Hepatocyte (in vitro differentiated cells): ENCODE measurements around the gene NAA20. TPM values are rescaled to one million over a fixed set of nuclear protein-coding genes. Genes with fewer than 3 reads are reported as not detected.

Source experiments
- DNase-seq: peaks from one replicate; pipeline ENCODE4 v3.0.0-alpha.2; 2016; ENCODE audit warnings: low spot score
- H2AFZ ChIP-seq: fragments of 200-600 bp; sonication (generic); 2 replicates; pipeline ENCODE4 v1.6.0; 2016; ENCODE audit warnings: antibody characterized with exemption, mild to moderate bottlenecking
- H3K27ac ChIP-seq: fragments of 200-600 bp; sonication (generic); 2 replicates; pipeline ENCODE4 v1.5.1; 2016; ENCODE audit warnings: mild to moderate bottlenecking
- H3K27me3 ChIP-seq: fragments of 200-600 bp; sonication (generic); 2 replicates; pipeline ENCODE4 v1.6.1; 2016
- H3K36me3 ChIP-seq: fragments of 200-600 bp; sonication (generic); replicated peaks from 2 replicates; pipeline ENCODE4 v1.5.1; 2016; ENCODE audit warnings: low read depth; ENCODE audit not compliant: insufficient read depth
- H3K4me1 ChIP-seq: fragments of 200-600 bp; sonication (generic); 2 replicates; pipeline ENCODE4 v1.5.1; 2016; ENCODE audit warnings: mild to moderate bottlenecking, moderate library complexity; ENCODE audit not compliant: insufficient read depth
- H3K4me2 ChIP-seq: fragments of 200-600 bp; sonication (generic); 2 replicates; pipeline ENCODE4 v1.6.0; 2016
- H3K4me3 ChIP-seq: fragments of 200-600 bp; sonication (generic); 2 replicates; pipeline ENCODE4 v1.5.1; 2016; ENCODE audit warnings: mild to moderate bottlenecking
- H3K79me2 ChIP-seq: fragments of 200-600 bp; sonication (generic); 2 replicates; pipeline ENCODE4 v1.6.0; 2017; ENCODE audit warnings: mild to moderate bottlenecking
- H3K9me2 ChIP-seq: fragments of 200-600 bp; sonication (generic); replicated peaks from 2 replicates; pipeline ENCODE4 v1.6.0; 2017; ENCODE audit warnings: mild to moderate bottlenecking; ENCODE audit not compliant: insufficient read depth
- H3K9me3 ChIP-seq: fragments of 200-600 bp; sonication (generic); 2 replicates; pipeline ENCODE4 v1.5.1; 2016; ENCODE audit warnings: low read depth, mild to moderate bottlenecking
- H4K20me1 ChIP-seq: fragments of 200-600 bp; sonication (generic); 2 replicates; pipeline ENCODE4 v1.6.0; 2016; ENCODE audit warnings: mild to moderate bottlenecking; ENCODE audit not compliant: insufficient read depth, poor library complexity, severe bottlenecking
- EZH2 ChIP-seq: fragments of 200-600 bp; sonication (generic); IDR thresholded peaks from 2 replicates; pipeline ENCODE4 v1.6.1; 2016; ENCODE audit warnings: antibody characterized with exemption, mild to moderate bottlenecking, borderline replicate concordance
- EZH2phosphoT487 ChIP-seq: fragments of 200-600 bp; sonication (generic); IDR thresholded peaks from one replicate; pipeline ENCODE4 v1.6.1; 2018; ENCODE audit warnings: antibody characterized with exemption, mild to moderate bottlenecking, low read depth, moderate library complexity; ENCODE audit not compliant: unreplicated experiment, severe bottlenecking
- WGBS: methylation state at CpG from one replicate; pipeline ENCODE4 v1.1.6; 2016; ENCODE audit warnings: low lambda C conversion rate; ENCODE audit errors: missing lambda C conversion rate; 5-methylcytosine and 5-hydroxymethylcytosine counted together
- polyA plus RNA-seq: library from polyadenylated mRNA; unstranded; fragments of >200 nt; fragmentation: Nextera tagmentation; extraction: Ambion mirVana; gene quantifications from 2 replicates; pipeline ENCODE4 v1.2.1, GENCODE V29; 2016
- total RNA-seq: library from RNA; depleted of rRNA; stranded (reverse); fragments of >200 nt; gene quantifications from 2 replicates; pipeline ENCODE4 v1.2.3, GENCODE V29; 2014
- TF ChIP-seq, protein P1 (sequence below): fragments of 200-600 bp; sonication (generic); IDR thresholded peaks from 2 replicates; pipeline ENCODE4 v1.5.1; 2016; ENCODE audit warnings: antibody characterized with exemption, mild to moderate bottlenecking; ENCODE audit not compliant: poor library complexity

Gene NAA20
- total and polyA plus RNA-seq, 2 experiments from 2014 or later: 66.1 to 126 TPM

DNA sequence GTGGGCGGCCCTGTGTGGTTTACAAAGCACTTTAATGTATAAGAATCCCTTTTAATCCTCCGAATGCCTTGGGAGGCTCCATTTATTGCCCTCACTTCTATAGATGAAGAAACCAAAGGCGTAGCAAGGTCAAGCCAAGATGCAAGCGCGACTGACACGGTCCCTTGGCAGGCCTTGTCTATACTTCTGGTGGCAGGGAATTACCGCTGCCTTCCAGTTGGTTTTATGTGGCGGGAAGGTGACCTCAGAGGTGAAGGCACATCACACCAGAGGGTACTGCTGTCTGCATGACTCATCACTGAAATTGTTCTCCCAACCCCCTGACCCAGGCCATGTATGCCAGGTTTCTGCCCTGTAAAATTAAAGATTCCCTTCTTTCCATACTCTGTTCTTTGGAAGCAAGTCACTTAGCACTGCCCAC is 36.1 kb upstream of the NAA20 start:
- H3K36me3 ChIP-seq: no peaks in the 10 kb centered on the region
- H3K79me2 ChIP-seq: peaks cover 96% of the 10 kb centered on the region
- H3K4me2 ChIP-seq: no peak overlapping the region
- no peak overlapping the region for H3K4me3 ChIP-seq
- no peaks in the 10 kb centered on the region for H4K20me1 ChIP-seq
- H3K9me3 ChIP-seq: no peaks in the 10 kb centered on the region
- TF ChIP-seq, protein P1, sequence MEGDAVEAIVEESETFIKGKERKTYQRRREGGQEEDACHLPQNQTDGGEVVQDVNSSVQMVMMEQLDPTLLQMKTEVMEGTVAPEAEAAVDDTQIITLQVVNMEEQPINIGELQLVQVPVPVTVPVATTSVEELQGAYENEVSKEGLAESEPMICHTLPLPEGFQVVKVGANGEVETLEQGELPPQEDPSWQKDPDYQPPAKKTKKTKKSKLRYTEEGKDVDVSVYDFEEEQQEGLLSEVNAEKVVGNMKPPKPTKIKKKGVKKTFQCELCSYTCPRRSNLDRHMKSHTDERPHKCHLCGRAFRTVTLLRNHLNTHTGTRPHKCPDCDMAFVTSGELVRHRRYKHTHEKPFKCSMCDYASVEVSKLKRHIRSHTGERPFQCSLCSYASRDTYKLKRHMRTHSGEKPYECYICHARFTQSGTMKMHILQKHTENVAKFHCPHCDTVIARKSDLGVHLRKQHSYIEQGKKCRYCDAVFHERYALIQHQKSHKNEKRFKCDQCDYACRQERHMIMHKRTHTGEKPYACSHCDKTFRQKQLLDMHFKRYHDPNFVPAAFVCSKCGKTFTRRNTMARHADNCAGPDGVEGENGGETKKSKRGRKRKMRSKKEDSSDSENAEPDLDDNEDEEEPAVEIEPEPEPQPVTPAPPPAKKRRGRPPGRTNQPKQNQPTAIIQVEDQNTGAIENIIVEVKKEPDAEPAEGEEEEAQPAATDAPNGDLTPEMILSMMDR: no peak
- TF ChIP-seq EZH2 (no peak), EZH2phosphoT487 (no peak)
- H2AFZ ChIP-seq: no peak overlapping the region
- peak overlapping the region; percentile 38 for H3K27ac ChIP-seq
- no peaks in the 10 kb centered on the region for H3K27me3 ChIP-seq
- H3K4me1 ChIP-seq: peaks cover 16% of the 10 kb centered on the region
- DNase-seq: no peak
- H3K9me2 ChIP-seq: no peaks in the 10 kb centered on the region
- WGBS: 69% methylated on average over 8 of the region's 8 CpGs

DNA sequence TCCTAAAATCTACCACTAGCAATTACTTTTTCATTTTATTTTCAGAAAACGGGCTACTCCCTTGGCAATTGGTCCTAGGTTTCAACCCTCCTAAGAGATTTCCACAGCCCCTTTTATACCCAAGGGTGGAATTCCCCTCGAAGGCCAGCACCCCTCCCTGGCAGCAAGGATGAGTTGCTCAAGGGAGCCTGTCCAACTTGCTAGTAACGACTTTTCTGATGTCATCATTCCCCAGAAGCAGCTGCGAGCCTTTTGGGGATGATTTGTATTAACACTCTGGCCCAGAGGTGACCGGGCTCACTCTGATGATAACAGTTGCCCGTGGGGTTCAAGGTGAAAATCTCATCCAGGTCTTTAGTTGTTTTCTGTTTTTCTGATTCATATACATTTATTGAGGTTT is 30.7 kb upstream of the NAA20 start:
- TF ChIP-seq EZH2phosphoT487 (no peak), EZH2 (no peak)
- TF ChIP-seq, protein P1: no peak
- Histone ChIP-seq H3K4me1 (peaks cover 5% of the 10 kb centered on the region), H3K79me2 (peaks cover 96% of the 10 kb centered on the region), H3K9me2 (no peaks in the 10 kb centered on the region), H2AFZ (no peak overlapping the region), H3K4me2 (no peak overlapping the region), H3K36me3 (no peaks in the 10 kb centered on the region), H3K27ac (no peak overlapping the region), H4K20me1 (peaks cover 6% of the 10 kb centered on the region), H3K9me3 (no peaks in the 10 kb centered on the region), H3K27me3 (no peaks in the 10 kb centered on the region), H3K4me3 (no peak overlapping the region)
- DNase-seq: no peak
- whole genome bisulfite sequencing: 66% methylated on average over 6 of the region's 6 CpGs

DNA sequence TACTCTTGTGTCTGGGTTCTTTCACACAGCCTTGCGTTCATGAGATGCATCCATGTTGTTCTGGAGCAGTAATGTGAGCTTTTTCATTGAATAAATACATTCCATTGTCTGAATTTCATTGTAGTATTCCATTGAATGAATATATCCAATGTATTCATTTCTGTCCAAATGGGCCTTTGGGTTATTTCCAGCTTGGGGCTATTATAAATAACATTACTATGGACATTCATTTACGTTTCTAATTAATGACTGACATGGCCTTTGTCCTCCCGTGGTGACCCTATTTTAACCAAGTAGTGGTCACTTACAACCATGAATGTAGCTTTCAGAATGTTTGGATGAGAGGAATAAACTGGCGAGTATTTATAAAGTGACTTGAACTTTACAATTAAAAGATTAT is 30.1 kb upstream of the NAA20 start:
- TF ChIP-seq EZH2phosphoT487 (no peak), EZH2 (no peak)
- TF ChIP-seq, protein P1: no peak
- WGBS: 88% methylated on average over 4 of the region's 4 CpGs
- H3K4me1 ChIP-seq: peaks cover 11% of the 10 kb centered on the region
- H3K27me3 ChIP-seq: no peaks in the 10 kb centered on the region
- H2AFZ ChIP-seq: no peak overlapping the region
- no peak for DNase-seq
- H3K4me3 ChIP-seq: no peak overlapping the region
- no peak overlapping the region for H3K27ac ChIP-seq
- peaks cover 6% of the 10 kb centered on the region for H4K20me1 ChIP-seq
- peaks cover 93% of the 10 kb centered on the region for H3K79me2 ChIP-seq
- H3K36me3 ChIP-seq: no peaks in the 10 kb centered on the region
- no peak overlapping the region for H3K4me2 ChIP-seq
- no peaks in the 10 kb centered on the region for H3K9me2 ChIP-seq
- H3K9me3 ChIP-seq: no peaks in the 10 kb centered on the region

DNA sequence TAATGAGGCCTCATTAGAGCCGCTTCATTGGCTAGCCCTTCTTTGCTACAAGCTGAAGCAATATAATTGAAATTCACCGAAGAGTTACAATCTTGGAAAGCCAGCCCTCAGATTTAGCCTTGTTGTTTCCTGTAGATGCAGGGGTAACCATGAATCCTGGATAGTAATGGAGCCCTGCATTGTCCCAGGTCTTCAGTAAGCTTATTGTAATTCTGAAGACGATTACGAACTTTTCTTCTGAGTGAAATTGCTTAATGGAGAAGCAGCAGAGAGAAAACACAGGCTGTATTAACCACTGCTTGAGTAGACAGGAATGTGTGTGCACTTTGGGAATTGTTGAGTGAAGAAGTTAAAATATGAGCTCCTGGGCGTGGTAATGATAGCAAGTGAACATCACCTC is 26.3 kb upstream of the NAA20 start:
- Histone ChIP-seq H3K79me2 (peaks cover 58% of the 10 kb centered on the region), H3K4me1 (peaks cover 40% of the 10 kb centered on the region), H3K27ac (peak overlapping the region; percentile 4), H3K27me3 (no peaks in the 10 kb centered on the region), H3K4me2 (peak overlapping the region; percentile 7), H3K4me3 (no peak overlapping the region), H3K9me3 (no peaks in the 10 kb centered on the region), H3K36me3 (no peaks in the 10 kb centered on the region), H4K20me1 (peaks cover 6% of the 10 kb centered on the region), H2AFZ (no peak overlapping the region), H3K9me2 (no peaks in the 10 kb centered on the region)
- DNase-seq: no peak
- TF ChIP-seq, protein P1: no peak
- TF ChIP-seq EZH2: no peak
- TF ChIP-seq EZH2phosphoT487: no peak
- 83% methylated on average over 5 of the region's 5 CpGs for WGBS
